ENCODE results near the gene ITPA.

- no peak for TF ChIP-seq CTCF (IDR thresholded peaks at IDR 0.05)
- no peak for TF ChIP-seq EZH2 (IDR thresholded peaks at IDR 0.05; ENCODE audit: borderline replicate concordance, insufficient read depth, low read depth, low read length, poor library complexity, severe bottlenecking)
These were observed 26.5 kb downstream of the ITPA start for GRCh38 chr20:3235666-3236324.

Measured in B cell (primary cell).